Transverse colon (tissue), 4 donors: Measurements from ENCODE around the gene AKAP9. TPM values are rescaled to one million over a fixed set of nuclear protein-coding genes. Genes with fewer than 3 reads are reported as not detected.

Experiments used
- DNase-seq: peaks from one replicate; pipeline ENCODE4 v3.0.0-alpha.2; 2019
- H3K27ac ChIP-seq, 4 donors: fragments of 200-600 bp; sonication (generic); 2 replicates each; pipeline ENCODE4 v1.5.1; 2016 to 2018; ENCODE audit warnings: inconsistent platforms in 4 of 4
- H3K27me3 ChIP-seq: fragments of 200-600 bp; sonication (generic); 2 replicates; pipeline ENCODE4 v1.5.1; 2017; ENCODE audit warnings: inconsistent platforms
- H3K36me3 ChIP-seq, 4 donors: fragments of 200-600 bp; sonication (generic); 2 replicates each; pipeline ENCODE4 v1.5.1; 2017 to 2019; ENCODE audit warnings: inconsistent platforms in 4 of 4
- H3K4me1 ChIP-seq, 4 donors: fragments of 200-600 bp; sonication (generic); 2 replicates each; pipeline ENCODE4 v1.5.1; 2017 to 2020; ENCODE audit warnings: inconsistent platforms in 4 of 4
- H3K4me3 ChIP-seq, 4 donors: fragments of 200-600 bp; sonication (generic); 1 replicate in 1 of 4; 2 replicates in 3 of 4; pipeline versions ENCODE4 v1.5.1 to v1.6.1; 2017 to 2019; ENCODE audit warnings: inconsistent platforms in 4 of 4
- H3K9me3 ChIP-seq, 2 donors: fragments of 200-600 bp; sonication (generic); 2 replicates each; pipeline ENCODE4 v1.5.1; 2017 to 2019; ENCODE audit warnings: inconsistent platforms in 2 of 2
- EP300 ChIP-seq: sonication (generic); formaldehyde crosslinking; IDR thresholded peaks from one replicate; pipeline ENCODE4 v1.6.1; 2017; ENCODE audit warnings: antibody characterized with exemption, low read depth
- POLR2A ChIP-seq: fragments of 450-650 bp; IDR thresholded peaks from one replicate; pipeline ENCODE4 v1.6.1; 2016; ENCODE audit warnings: antibody characterized with exemption, mild to moderate bottlenecking, moderate library complexity
- POLR2AphosphoS5 ChIP-seq, 3 donors: sonication (generic); formaldehyde crosslinking; IDR thresholded peaks; one replicate each; pipeline ENCODE4 v1.6.1; 2016; ENCODE audit warnings: antibody characterized with exemption in 3 of 3
- WGBS, 2 donors: methylation state at CpG; one replicate each; pipeline ENCODE4 v1.1.5; 2018; ENCODE audit warnings: low coverage in 1 of 2; 5-methylcytosine and 5-hydroxymethylcytosine counted together
- in situ Hi-C, 4 donors: fragments of 200-750 bp; cut with MboI; loops; one replicate each; pipeline versions ENCODE4 v1.15.0 to v1.15.1; 2017; ENCODE audit warnings: low sequenced_read_pairs in 3 of 4, low pct_ligation_motif_present in 1 of 4, low pct_unique_long_range_greater_than_20kb in 1 of 4
- intact Hi-C: fragments of 100-400 bp; cut with DNase I; formaldehyde crosslinking; loops from one replicate; pipeline ENCODE4 v1.15.1; 2023; ENCODE audit warnings: low total_unique reads
- total RNA-seq, 4 donors: library from RNA; depleted of rRNA; stranded (reverse); fragments of >200 nt; gene quantifications; one replicate each; pipeline ENCODE4 v1.1.0, GENCODE V29; 2016
- TF ChIP-seq, protein P1 (sequence below), 5 experiments: fragments of 200-600 bp in 3 of 5; fragments of 450-650 bp in 2 of 5; sonication (generic) in 3 of 5; IDR thresholded peaks; 1 replicate in 2 of 5; 2 replicates in 3 of 5; pipeline ENCODE4 v1.5.1; 2016 to 2017; ENCODE audit warnings: antibody characterized with exemption in 5 of 5, inconsistent platforms in 3 of 5, mild to moderate bottlenecking in 2 of 5, moderate library complexity in 1 of 5

The AKAP9 gene
- total RNA-seq, 4 donors from 2014 or later = 203 to 262 (median 234) TPM

DNA sequence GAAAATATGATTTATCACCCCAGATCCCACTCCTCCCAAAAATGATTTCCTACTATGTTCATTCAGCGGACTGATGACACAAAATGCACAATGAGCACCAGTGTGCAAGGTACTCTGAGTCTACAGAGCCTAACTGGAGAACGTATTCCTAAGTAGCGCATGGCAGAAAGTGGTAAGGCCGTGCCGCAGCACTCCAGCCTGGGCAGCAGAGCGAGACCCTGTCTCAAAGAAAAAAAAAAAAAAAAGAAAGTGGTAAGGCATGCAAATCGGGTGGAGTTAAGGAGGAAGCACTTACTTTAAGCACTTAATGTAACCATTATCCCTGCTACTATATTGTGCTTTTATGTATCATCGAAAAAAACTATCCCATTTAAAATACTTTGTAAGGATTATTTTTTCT is 168.2 kb downstream of the AKAP9 start:
- no peak overlapping the region for H3K4me3 ChIP-seq
- no peaks in the 10 kb centered on the region for H3K4me1 ChIP-seq
- H3K36me3 ChIP-seq = peaks cover 0 to 44% (median 23%) of the 10 kb centered on the region in 4 donors
- intact Hi-C loops = no loop called here
- no peaks in the 10 kb centered on the region for H3K9me3 ChIP-seq
- in situ Hi-C loops = no loop called here
- H3K27me3 ChIP-seq = no peaks in the 10 kb centered on the region
- 85 to 95% methylated on average over 8 of the region's 8 CpGs for WGBS, 2 donors
- DNase-seq = no peak
- no peak for TF ChIP-seq EP300
- no peak for TF ChIP-seq POLR2A
- no peak for TF ChIP-seq POLR2AphosphoS5 (IDR thresholded peaks at IDR 0.05)
- TF ChIP-seq, protein P1, sequence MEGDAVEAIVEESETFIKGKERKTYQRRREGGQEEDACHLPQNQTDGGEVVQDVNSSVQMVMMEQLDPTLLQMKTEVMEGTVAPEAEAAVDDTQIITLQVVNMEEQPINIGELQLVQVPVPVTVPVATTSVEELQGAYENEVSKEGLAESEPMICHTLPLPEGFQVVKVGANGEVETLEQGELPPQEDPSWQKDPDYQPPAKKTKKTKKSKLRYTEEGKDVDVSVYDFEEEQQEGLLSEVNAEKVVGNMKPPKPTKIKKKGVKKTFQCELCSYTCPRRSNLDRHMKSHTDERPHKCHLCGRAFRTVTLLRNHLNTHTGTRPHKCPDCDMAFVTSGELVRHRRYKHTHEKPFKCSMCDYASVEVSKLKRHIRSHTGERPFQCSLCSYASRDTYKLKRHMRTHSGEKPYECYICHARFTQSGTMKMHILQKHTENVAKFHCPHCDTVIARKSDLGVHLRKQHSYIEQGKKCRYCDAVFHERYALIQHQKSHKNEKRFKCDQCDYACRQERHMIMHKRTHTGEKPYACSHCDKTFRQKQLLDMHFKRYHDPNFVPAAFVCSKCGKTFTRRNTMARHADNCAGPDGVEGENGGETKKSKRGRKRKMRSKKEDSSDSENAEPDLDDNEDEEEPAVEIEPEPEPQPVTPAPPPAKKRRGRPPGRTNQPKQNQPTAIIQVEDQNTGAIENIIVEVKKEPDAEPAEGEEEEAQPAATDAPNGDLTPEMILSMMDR (IDR thresholded peaks at IDR 0.05) = no peak
- H3K27ac ChIP-seq = no peak overlapping the region

DNA sequence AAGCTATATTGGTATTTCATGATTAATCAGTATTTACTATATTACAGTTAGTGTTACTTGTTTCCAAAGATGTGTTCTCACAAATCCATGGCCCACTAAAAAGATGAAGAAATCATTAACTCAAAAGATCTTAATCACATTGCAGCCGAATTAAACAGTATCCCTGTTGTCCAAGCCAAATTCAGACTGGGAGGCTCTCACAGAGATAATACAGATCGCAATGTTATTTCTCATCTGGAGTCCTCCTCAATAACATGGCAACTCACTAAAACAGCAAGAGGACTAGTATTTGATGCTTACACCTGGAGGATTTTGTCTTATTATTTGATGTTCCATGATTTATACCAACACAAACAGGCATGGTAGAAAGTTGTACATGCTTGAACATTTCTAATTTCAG is 170.2 kb downstream of the AKAP9 start:
- Histone ChIP-seq H3K4me3 (no peak overlapping the region), H3K27me3 (no peaks in the 10 kb centered on the region), H3K4me1 (no peaks in the 10 kb centered on the region), H3K36me3 (peaks cover 0 to 37% (median 14%) of the 10 kb centered on the region in 4 donors), H3K27ac (no peak overlapping the region), H3K9me3 (no peaks in the 10 kb centered on the region)
- DNase-seq = no peak
- in situ Hi-C loops = no loop called here
- intact Hi-C loops = no loop called here
- TF ChIP-seq POLR2A = no peak
- TF ChIP-seq, protein P1 (IDR thresholded peaks at IDR 0.05) = no peak
- no peak for TF ChIP-seq EP300
- no peak for TF ChIP-seq POLR2AphosphoS5 (IDR thresholded peaks at IDR 0.05)
- WGBS, 2 donors = 83 to 89% methylated on average over 2 of the region's 2 CpGs

DNA sequence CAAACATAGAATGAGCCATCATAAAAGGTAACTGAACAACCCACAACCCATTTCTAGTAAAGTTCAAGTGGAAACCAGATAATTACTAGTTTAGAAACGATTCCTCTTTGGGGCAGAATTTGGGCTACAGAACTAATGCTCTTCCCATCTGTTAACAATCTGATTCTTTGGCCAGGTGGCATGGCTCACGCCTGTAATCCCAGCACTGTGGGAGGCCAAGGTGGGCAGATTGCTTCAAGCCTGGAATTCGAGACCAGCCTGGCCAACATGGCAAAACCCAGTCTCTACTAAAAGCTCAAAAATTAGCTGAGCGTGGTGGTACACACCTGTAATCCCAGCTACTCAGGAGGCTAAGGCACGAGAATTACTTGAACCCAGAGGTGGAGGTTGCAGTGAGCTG is 175.2 kb downstream of the AKAP9 start:
- no peak for DNase-seq
- Histone ChIP-seq H3K36me3 (peaks cover 0 to 28% (median 11%) of the 10 kb centered on the region in 4 donors), H3K4me1 (no peaks in the 10 kb centered on the region), H3K27ac (no peak overlapping the region), H3K9me3 (no peaks in the 10 kb centered on the region), H3K27me3 (no peaks in the 10 kb centered on the region), H3K4me3 (no peak overlapping the region)
- TF ChIP-seq, protein P1 (IDR thresholded peaks at IDR 0.05) = no peak
- no peak for TF ChIP-seq POLR2AphosphoS5 (IDR thresholded peaks at IDR 0.05)
- WGBS, 2 donors = 92 to 100% methylated on average over 1 to 5 of the region's 5 CpGs
- intact Hi-C loops = no loop called here
- in situ Hi-C loops = no loop called here

DNA sequence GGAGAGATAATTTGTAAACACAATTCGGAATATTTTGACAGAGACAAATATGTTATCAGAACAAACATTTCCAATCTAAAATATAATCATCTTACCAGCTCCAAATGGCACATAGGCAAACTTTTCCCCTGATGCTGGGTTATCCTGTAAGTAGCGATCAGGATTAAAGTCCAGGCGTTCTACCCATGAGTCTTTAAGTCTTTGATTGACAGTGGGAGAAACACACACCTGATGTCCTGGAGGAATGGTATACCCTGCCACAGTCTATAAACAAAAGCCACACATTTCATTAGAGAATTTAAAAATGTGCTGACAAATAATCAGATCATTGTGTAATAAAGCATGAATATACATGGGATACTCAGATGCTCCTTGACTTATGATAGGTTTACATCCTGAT is 176.3 kb downstream of the AKAP9 start:
- in situ Hi-C loops (no loop called here), intact Hi-C loops (no loop called here)
- peaks cover 0 to 27% (median 10%) of the 10 kb centered on the region in 4 donors for H3K36me3 ChIP-seq
- TF ChIP-seq POLR2A (no peak), POLR2AphosphoS5 (IDR thresholded peaks at IDR 0.05) (no peak), EP300 (no peak)
- TF ChIP-seq, protein P1 (IDR thresholded peaks at IDR 0.05) = no peak
- no peaks in the 10 kb centered on the region for H3K27me3 ChIP-seq
- no peaks in the 10 kb centered on the region for H3K4me1 ChIP-seq
- DNase-seq = no peak
- no peak overlapping the region for H3K4me3 ChIP-seq
- no peak overlapping the region for H3K27ac ChIP-seq
- WGBS, 2 donors = 95 to 100% methylated on average over 3 of the region's 3 CpGs
- no peaks in the 10 kb centered on the region for H3K9me3 ChIP-seq
